ENCODE data around the gene IL12A.

The IL12A gene

GRCh38 chr3:159988617-159989271 lies at the start of gene IL12A:
Gene IL12A, plus strand, starts transcription at chr3:159988835.
- Histone ChIP-seq H3K4me3 (ENCODE audit: low read length in 2 of 2) (peak within 1 kb of the TSS; percentile 67 to 84), H3K36me3 (ENCODE audit: control insufficient read depth in 2 of 2, insufficient read depth in 2 of 2, low read length in 2 of 2) (peaks cover under 1 to 4% of the 10 kb centered on the region in 2 donors), H3K4me1 (ENCODE audit: control insufficient read depth, insufficient read depth, low read length) (peaks cover 31% of the 10 kb centered on the region), H3K27me3 (ENCODE audit: control insufficient read depth in 1 of 2, insufficient read depth in 2 of 2, low read length in 2 of 2) (no peaks in the 10 kb centered on the region), H3K9me3 (ENCODE audit: control insufficient read depth in 2 of 2, low read length in 2 of 2) (no peaks in the 10 kb centered on the region), H3K9ac (ENCODE audit: low read length in 2 of 2) (peak within 1 kb of the TSS; percentile 67 to 74), H3K27ac (ENCODE audit: low read length) (peak within 1 kb of the TSS; percentile 62)

GRCh38 chr3:159941038-159942000 lies 47.3 kb upstream of the IL12A start:
- H3K4me3 ChIP-seq (ENCODE audit: low read length in 2 of 2) = no peak overlapping the region
- no peaks in the 10 kb centered on the region for H3K9me3 ChIP-seq (ENCODE audit: control insufficient read depth in 2 of 2, low read length in 2 of 2)
- no peaks in the 10 kb centered on the region for H3K27me3 ChIP-seq (ENCODE audit: control insufficient read depth in 1 of 2, insufficient read depth in 2 of 2, low read length in 2 of 2)
- H3K36me3 ChIP-seq (ENCODE audit: control insufficient read depth in 2 of 2, insufficient read depth in 2 of 2, low read length in 2 of 2) = no peaks in the 10 kb centered on the region
- no peak overlapping the region for H3K9ac ChIP-seq (ENCODE audit: low read length in 2 of 2)
- H3K27ac ChIP-seq (ENCODE audit: low read length) = no peak overlapping the region
- no peaks in the 10 kb centered on the region for H3K4me1 ChIP-seq (ENCODE audit: control insufficient read depth, insufficient read depth, low read length)

- Histone ChIP-seq H3K27ac (ENCODE audit: low read length) (no peak overlapping the region), H3K4me3 (ENCODE audit: low read length in 2 of 2) (no peak overlapping the region), H3K4me1 (ENCODE audit: control insufficient read depth, insufficient read depth, low read length) (no peaks in the 10 kb centered on the region), H3K9ac (ENCODE audit: low read length in 2 of 2) (no peak overlapping the region), H3K36me3 (ENCODE audit: control insufficient read depth in 2 of 2, insufficient read depth in 2 of 2, low read length in 2 of 2) (no peaks in the 10 kb centered on the region), H3K27me3 (ENCODE audit: control insufficient read depth in 1 of 2, insufficient read depth in 2 of 2, low read length in 2 of 2) (no peaks in the 10 kb centered on the region), H3K9me3 (ENCODE audit: control insufficient read depth in 2 of 2, low read length in 2 of 2) (no peaks in the 10 kb centered on the region)
Measured at GRCh38 chr3:159944781-159945180, 43.9 kb upstream of the IL12A start.

GRCh38 chr3:159945930-159946329 lies 42.7 kb upstream of the IL12A start:
- no peaks in the 10 kb centered on the region for H3K9me3 ChIP-seq (ENCODE audit: control insufficient read depth in 2 of 2, low read length in 2 of 2)
- no peak overlapping the region for H3K4me3 ChIP-seq (ENCODE audit: low read length in 2 of 2)
- H3K27me3 ChIP-seq (ENCODE audit: control insufficient read depth in 1 of 2, insufficient read depth in 2 of 2, low read length in 2 of 2) = no peaks in the 10 kb centered on the region
- H3K27ac ChIP-seq (ENCODE audit: low read length) = no peak overlapping the region
- no peaks in the 10 kb centered on the region for H3K36me3 ChIP-seq (ENCODE audit: control insufficient read depth in 2 of 2, insufficient read depth in 2 of 2, low read length in 2 of 2)
- H3K4me1 ChIP-seq (ENCODE audit: control insufficient read depth, insufficient read depth, low read length) = no peaks in the 10 kb centered on the region
- H3K9ac ChIP-seq (ENCODE audit: low read length in 2 of 2) = no peak overlapping the region

GRCh38 chr3:159947220-159947619 lies 41.4 kb upstream of the IL12A start:
- Histone ChIP-seq H3K9ac (ENCODE audit: low read length in 2 of 2) (no peak overlapping the region), H3K27me3 (ENCODE audit: control insufficient read depth in 1 of 2, insufficient read depth in 2 of 2, low read length in 2 of 2) (no peaks in the 10 kb centered on the region), H3K36me3 (ENCODE audit: control insufficient read depth in 2 of 2, insufficient read depth in 2 of 2, low read length in 2 of 2) (no peaks in the 10 kb centered on the region), H3K4me1 (ENCODE audit: control insufficient read depth, insufficient read depth, low read length) (no peaks in the 10 kb centered on the region), H3K27ac (ENCODE audit: low read length) (no peak overlapping the region), H3K4me3 (ENCODE audit: low read length in 2 of 2) (no peak overlapping the region), H3K9me3 (ENCODE audit: control insufficient read depth in 2 of 2, low read length in 2 of 2) (no peaks in the 10 kb centered on the region)

GRCh38 chr3:159948429-159949144 lies 40.0 kb upstream of the IL12A start:
- no peak overlapping the region for H3K27ac ChIP-seq (ENCODE audit: low read length)
- no peaks in the 10 kb centered on the region for H3K27me3 ChIP-seq (ENCODE audit: control insufficient read depth in 1 of 2, insufficient read depth in 2 of 2, low read length in 2 of 2)
- no peaks in the 10 kb centered on the region for H3K36me3 ChIP-seq (ENCODE audit: control insufficient read depth in 2 of 2, insufficient read depth in 2 of 2, low read length in 2 of 2)
- no peaks in the 10 kb centered on the region for H3K4me1 ChIP-seq (ENCODE audit: control insufficient read depth, insufficient read depth, low read length)
- no peaks in the 10 kb centered on the region for H3K9me3 ChIP-seq (ENCODE audit: control insufficient read depth in 2 of 2, low read length in 2 of 2)
- no peak overlapping the region for H3K9ac ChIP-seq (ENCODE audit: low read length in 2 of 2)
- H3K4me3 ChIP-seq (ENCODE audit: low read length in 2 of 2) = no peak overlapping the region

- no peak overlapping the region for H3K4me3 ChIP-seq (ENCODE audit: low read length in 2 of 2)
- no peaks in the 10 kb centered on the region for H3K4me1 ChIP-seq (ENCODE audit: control insufficient read depth, insufficient read depth, low read length)
- H3K27ac ChIP-seq (ENCODE audit: low read length) = no peak overlapping the region
- no peaks in the 10 kb centered on the region for H3K27me3 ChIP-seq (ENCODE audit: control insufficient read depth in 1 of 2, insufficient read depth in 2 of 2, low read length in 2 of 2)
- H3K36me3 ChIP-seq (ENCODE audit: control insufficient read depth in 2 of 2, insufficient read depth in 2 of 2, low read length in 2 of 2) = no peaks in the 10 kb centered on the region
- no peak overlapping the region for H3K9ac ChIP-seq (ENCODE audit: low read length in 2 of 2)
- H3K9me3 ChIP-seq (ENCODE audit: control insufficient read depth in 2 of 2, low read length in 2 of 2) = no peaks in the 10 kb centered on the region
Measured at GRCh38 chr3:159950156-159950898, 38.3 kb upstream of the IL12A start.

GRCh38 chr3:159951540-159951939 lies 37.1 kb upstream of the IL12A start:
- Histone ChIP-seq H3K27ac (ENCODE audit: low read length) (no peak overlapping the region), H3K9me3 (ENCODE audit: control insufficient read depth in 2 of 2, low read length in 2 of 2) (no peaks in the 10 kb centered on the region), H3K9ac (ENCODE audit: low read length in 2 of 2) (no peak overlapping the region), H3K36me3 (ENCODE audit: control insufficient read depth in 2 of 2, insufficient read depth in 2 of 2, low read length in 2 of 2) (no peaks in the 10 kb centered on the region), H3K27me3 (ENCODE audit: control insufficient read depth in 1 of 2, insufficient read depth in 2 of 2, low read length in 2 of 2) (no peaks in the 10 kb centered on the region), H3K4me1 (ENCODE audit: control insufficient read depth, insufficient read depth, low read length) (no peaks in the 10 kb centered on the region), H3K4me3 (ENCODE audit: low read length in 2 of 2) (no peak overlapping the region)

- Histone ChIP-seq H3K4me1 (ENCODE audit: control insufficient read depth, insufficient read depth, low read length) (no peaks in the 10 kb centered on the region), H3K27ac (ENCODE audit: low read length) (no peak overlapping the region), H3K36me3 (ENCODE audit: control insufficient read depth in 2 of 2, insufficient read depth in 2 of 2, low read length in 2 of 2) (no peaks in the 10 kb centered on the region), H3K4me3 (ENCODE audit: low read length in 2 of 2) (no peak overlapping the region), H3K9me3 (ENCODE audit: control insufficient read depth in 2 of 2, low read length in 2 of 2) (no peaks in the 10 kb centered on the region), H3K27me3 (ENCODE audit: control insufficient read depth in 1 of 2, insufficient read depth in 2 of 2, low read length in 2 of 2) (no peaks in the 10 kb centered on the region), H3K9ac (ENCODE audit: low read length in 2 of 2) (no peak overlapping the region)
Measured at GRCh38 chr3:159953325-159954085, 35.1 kb upstream of the IL12A start.

All from stomach smooth muscle (tissue), 2 donors.